A549 (cell line): ENCODE data around the gene DENND4B. TPM values are rescaled to one million over a fixed set of nuclear protein-coding genes. Genes with fewer than 3 reads are reported as not detected.

Experiments
- ATAC-seq, 2 experiments: fragments of 200-7000 bp in 1 of 2; fragments of >200 bp in 1 of 2; cut with Nextera tagmentation in 1 of 2; cut with Tn5 transposase in 1 of 2; 3 replicates each; pipeline versions ENCODE4 v1.8.0 to v1.9.1; 2018 to 2020; ENCODE audit warnings: mild to moderate bottlenecking in 1 of 2, moderate library complexity in 1 of 2
- CTCF ChIA-PET: fragments of 300-600 bp; sonication (Branson Sonifier 250); formaldehyde crosslinking; extraction: SDS; loops from one replicate; lab custom pipeline; 2021; ENCODE audit warnings: antibody characterized with exemption, inconsistent platforms; lab: Yijun Ruan, JAX
- POLR2A ChIA-PET: fragments of 350-600 bp; formaldehyde crosslinking; extraction: SDS; loops from one replicate; lab custom pipeline; 2021; ENCODE audit warnings: antibody characterized with exemption, inconsistent platforms; lab: Yijun Ruan, JAX
- DNase-seq, 2 experiments: peaks; one replicate each; pipeline versions ENCODE4 v3.0.0 to v3.0.0-alpha.2; 2011 to 2016; ENCODE audit warnings: low read depth in 1 of 2, low spot score in 1 of 2
- FAIRE-seq: peaks from 2 replicates; lab custom pipeline; 2011; peaks lifted over from hg19 to GRCh38; lab: Jason Lieb, UNC
- H3K27ac ChIP-seq, 2 experiments: fragments of >200 bp; sonication (Bioruptor Twin); formaldehyde crosslinking; 3 replicates each; pipeline ENCODE4 v1.5.1; 2016 to 2017
- H3K4me1 ChIP-seq: fragments of >200 bp; sonication (Bioruptor Twin); formaldehyde crosslinking; 3 replicates; pipeline ENCODE4 v1.6.1; 2016
- H3K4me2 ChIP-seq: fragments of >200 bp; sonication (Bioruptor Twin); formaldehyde crosslinking; 3 replicates; pipeline ENCODE4 v1.6.1; 2016
- H3K4me3 ChIP-seq: fragments of >200 bp; sonication (Bioruptor Twin); formaldehyde crosslinking; 3 replicates; pipeline ENCODE4 v1.5.1; 2016
- H3K9me3 ChIP-seq: fragments of >200 bp; sonication (Bioruptor Twin); formaldehyde crosslinking; 3 replicates; pipeline ENCODE4 v1.6.1; 2016
- BHLHE40 ChIP-seq: IDR thresholded peaks from 2 replicates; pipeline ENCODE4 v1.6.1; 2012; ENCODE audit warnings: low read depth, low read length, inconsistent platforms
- E2F6 ChIP-seq: IDR thresholded peaks from 2 replicates; pipeline ENCODE4 v1.6.1; 2012; ENCODE audit warnings: low read depth, borderline replicate concordance
- EHMT2 ChIP-seq: fragments of 200-600 bp; sonication (generic); IDR thresholded peaks from 2 replicates; pipeline ENCODE4 v1.6.1; 2016; ENCODE audit warnings: antibody characterized with exemption, low read depth, mild to moderate bottlenecking, moderate library complexity
- FOSL2 ChIP-seq, 2 experiments: fragments of 450-650 bp in 1 of 2; fragments of >200 bp in 1 of 2; sonication (Bioruptor Twin) in 1 of 2; formaldehyde crosslinking; IDR thresholded peaks; 2 replicates each; pipeline versions ENCODE4 v1.5.0 to v1.6.1; 2016 to 2020; ENCODE audit warnings: mild to moderate bottlenecking in 1 of 2, moderate library complexity in 1 of 2
- FOXS1 ChIP-seq: fragments of 250-450 bp; sonication (Bioruptor Pico); IDR thresholded peaks from 2 replicates; pipeline ENCODE4 v1.5.0; 2020; ENCODE audit warnings: mild to moderate bottlenecking, moderate library complexity
- HEYL ChIP-seq: fragments of 250-450 bp; sonication (Bioruptor Pico); IDR thresholded peaks from 2 replicates; pipeline ENCODE4 v1.8.0; 2021; ENCODE audit warnings: mild to moderate bottlenecking, moderate library complexity
- HOXB5 ChIP-seq: fragments of 250-450 bp; sonication (Bioruptor Pico); IDR thresholded peaks from 2 replicates; pipeline ENCODE4 v1.5.0; 2020; ENCODE audit warnings: mild to moderate bottlenecking, moderate library complexity
- JUN ChIP-seq, 2 experiments: fragments of >200 bp; sonication (Bioruptor Twin); formaldehyde crosslinking; IDR thresholded peaks; 2 replicates in 1 of 2; 3 replicates in 1 of 2; pipeline ENCODE4 v1.6.1; 2016 to 2017
- MYC ChIP-seq: IDR thresholded peaks from 2 replicates; pipeline ENCODE4 v1.6.1; 2012; ENCODE audit warnings: mild to moderate bottlenecking, inconsistent platforms, low read length, improper control_type of control experiment, borderline replicate concordance
- NR3C1 ChIP-seq: fragments of >200 bp; sonication (Bioruptor Twin); formaldehyde crosslinking; IDR thresholded peaks from 3 replicates; pipeline ENCODE4 v1.6.1; 2017
- PHF8 ChIP-seq: fragments of 200-600 bp; sonication (generic); IDR thresholded peaks from 2 replicates; pipeline ENCODE4 v1.6.1; 2016; ENCODE audit warnings: low read depth, mild to moderate bottlenecking, antibody characterized with exemption, moderate library complexity, borderline replicate concordance
- POLR2A ChIP-seq: IDR thresholded peaks from 2 replicates; pipeline ENCODE4 v1.6.1; 2012; ENCODE audit warnings: mild to moderate bottlenecking, low read length
- RCOR1 ChIP-seq: fragments of 150-350 bp; IDR thresholded peaks from 2 replicates; pipeline ENCODE4 v1.6.1; 2014; ENCODE audit warnings: antibody characterized with exemption, low read length, low read depth
- SMC3 ChIP-seq: fragments of >200 bp; sonication (Bioruptor Twin); formaldehyde crosslinking; IDR thresholded peaks from 3 replicates; pipeline ENCODE4 v1.6.1; 2018; ENCODE audit warnings: inconsistent platforms
- TFCP2L1 ChIP-seq: fragments of 250-450 bp; sonication (Bioruptor Pico); IDR thresholded peaks from 2 replicates; pipeline ENCODE4 v1.5.0; 2021; ENCODE audit warnings: mild to moderate bottlenecking
- USF2 ChIP-seq: fragments of 450-650 bp; IDR thresholded peaks from 2 replicates; pipeline ENCODE4 v1.6.1; 2014; ENCODE audit warnings: antibody characterized with exemption
- ZC3H11A ChIP-seq: fragments of 450-650 bp; IDR thresholded peaks from 2 replicates; pipeline ENCODE4 v1.6.1; 2014; ENCODE audit warnings: antibody characterized with exemption, mild to moderate bottlenecking
- ZNF302 ChIP-seq: fragments of 250-450 bp; sonication (Bioruptor Pico); IDR thresholded peaks from 2 replicates; pipeline ENCODE4 v1.9.0; 2021; ENCODE audit warnings: inconsistent platforms, mild to moderate bottlenecking, moderate library complexity
- WGBS: methylation state at CpG from one replicate; pipeline ENCODE4 v1.1.6; 2017; ENCODE audit errors: missing lambda C conversion rate; 5-methylcytosine and 5-hydroxymethylcytosine counted together
- polyA plus RNA-seq, 4 experiments: library from polyadenylated mRNA; depleted of rRNA in 3 of 4; stranded (reverse); fragments of >200 nt; fragmentation: RNase III in 1 of 4; extraction: RNeasy Plus Mini Kit Qiagen cat#74134 plus additional on column Dnase treatment in 1 of 4; gene quantifications; 2 replicates in 3 of 4; 3 replicates in 1 of 4; pipeline ENCODE4 v1.2.3, GENCODE V29; 2011 to 2017
- TF ChIP-seq, protein P1 (sequence below): fragments of >200 bp; sonication (Bioruptor Twin); formaldehyde crosslinking; IDR thresholded peaks from 3 replicates; pipeline ENCODE4 v1.6.1; 2016
- TF ChIP-seq, protein P2 (sequence below): fragments of 250-450 bp; sonication (Bioruptor Pico); IDR thresholded peaks from 2 replicates; pipeline ENCODE4 v1.5.0; 2020; ENCODE audit warnings: low read depth, mild to moderate bottlenecking, moderate library complexity

Gene DENND4B
- polyA plus RNA-seq, 2 of the 4 experiments (the other 2 are of a cell fraction): 18.7 to 43.3 TPM

DNA sequence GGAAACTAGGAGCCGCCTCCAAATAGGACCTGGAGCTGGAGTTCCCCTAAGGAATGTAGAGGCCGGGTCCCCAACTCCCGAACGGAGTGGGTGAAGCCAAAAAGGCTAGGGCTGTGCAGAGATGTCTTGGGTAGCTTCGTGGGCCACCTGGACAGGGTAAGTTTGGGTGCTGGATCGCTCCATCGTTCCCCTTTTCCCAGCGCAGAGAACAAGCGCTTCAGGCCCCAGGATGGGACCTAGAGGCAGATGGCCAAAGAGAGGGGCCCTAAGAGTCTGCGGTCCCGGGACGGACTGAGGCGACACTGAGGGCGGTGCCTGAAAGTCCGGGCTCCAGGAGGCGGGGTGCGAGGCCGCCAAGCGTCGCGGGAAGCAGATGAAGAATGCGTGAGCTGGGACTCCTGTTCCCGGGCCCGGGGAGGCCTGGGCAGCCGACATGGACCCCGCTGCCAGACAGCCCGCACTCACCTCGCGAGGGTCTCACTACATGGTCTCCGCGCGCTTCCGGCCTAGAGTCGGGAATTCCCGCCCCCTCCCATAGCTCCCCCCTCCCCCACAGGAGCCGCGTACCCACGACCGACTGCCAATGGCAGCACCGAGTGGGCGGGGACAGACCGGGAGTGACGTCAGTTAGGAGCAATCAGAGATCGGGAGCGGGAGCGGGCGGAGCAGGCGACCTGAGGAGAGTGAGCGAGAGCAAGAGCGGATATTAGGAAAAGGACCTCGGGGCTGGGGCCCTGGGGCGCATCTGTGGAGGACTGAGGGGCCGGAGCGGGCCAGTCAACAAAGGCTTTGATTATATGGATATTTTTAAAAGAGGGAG lies 16.7 kb upstream of the DENND4B start, which contains the start of gene SLC39A1 (continued):
- peak in 1 of 2 experiments; percentile 78; a peak in 3 of 5 replicates for TF ChIP-seq JUN (IDR thresholded peaks at IDR 0.05)
- peak; percentile 56 for TF ChIP-seq POLR2A
- TF ChIP-seq HEYL (CRISPR knock-in tag): 0 out of 2 replicates have a peak, but pooled peaks have one; percentile 48
- TF ChIP-seq PHF8: peak; percentile 27; the same call in 1 of the 2 replicates
- TF ChIP-seq, all 56 proteins: peak for 9

GRCh38 chr1:153962088-153963029 lies 15.8 kb upstream of the DENND4B start:
- peak overlapping the region; percentile 89 to 95 for H3K27ac ChIP-seq
- TF ChIP-seq USF2: 0 out of 2 replicates have a peak, but pooled peaks have one; percentile 40
- no peak for TF ChIP-seq PHF8
- TF ChIP-seq POLR2A: 0 out of 2 replicates have a peak, but pooled peaks have one; percentile 4
- no peak for TF ChIP-seq FOSL2 (IDR thresholded peaks at IDR 0.05)
- TF ChIP-seq FOSL2 (CRISPR knock-in tag; IDR thresholded peaks at IDR 0.05): peak; percentile 64; the same call in 1 of the 2 replicates
- ChIA-PET CTCF (interaction anchor here (0.8 to 3.6 kb wide), 7 partner anchors 11 to 39 kb away, joined by 3 to 26 read pairs (median 4); partner anchors contain the start of genes DENND4B, GATAD2B, JTB and RAB13), POLR2A (interaction anchor here (0.7 to 4.0 kb wide), 6 partner anchors 11 to 39 kb away, joined by 3 to 30 read pairs (median 12); partner anchors contain the start of genes DENND4B, GATAD2B, JTB and RAB13)
- H3K9me3 ChIP-seq: no peaks in the 10 kb centered on the region
- H3K4me1 ChIP-seq: peaks cover 32% of the 10 kb centered on the region
- WGBS: 66% methylated on average over 16 of the region's 16 CpGs
- ATAC-seq (no peak), DNase-seq (peak in 1 of 2 experiments; percentile 39), FAIRE-seq (no peak)
- peak overlapping the region; percentile 84 for H3K4me2 ChIP-seq
- H3K4me3 ChIP-seq: peak overlapping the region; percentile 73

- no peak for DNase-seq
- ChIA-PET POLR2A (interaction anchor here (4.0 kb wide), 1 partner anchor 29 kb away, joined by 30 read pairs; the partner anchor contains the start of gene RPS27), CTCF (interaction anchor here (1.0 to 3.6 kb wide), 3 partner anchors 15 to 164 kb away, joined by 3 to 20 read pairs (median 6); partner anchors contain the start of genes DENND4B and RAB13)
- peak overlapping the region; percentile 84 for H3K4me2 ChIP-seq
- WGBS: 84% methylated on average over 4 of the region's 4 CpGs
- no peak overlapping the region; a peak in 1 of 6 replicates for H3K27ac ChIP-seq
- no peak overlapping the region for H3K4me3 ChIP-seq
- ATAC-seq: no peak
- no peaks in the 10 kb centered on the region for H3K9me3 ChIP-seq
- no peak for FAIRE-seq
- TF ChIP-seq BHLHE40 (no peak), ZNF302 (CRISPR knock-in tag) (no peak), SMC3 (no peak), USF2 (no peak), POLR2A (no peak), E2F6 (no peak), HOXB5 (CRISPR knock-in tag) (no peak), TFCP2L1 (CRISPR knock-in tag) (no peak), FOSL2 (IDR thresholded peaks at IDR 0.05) (no peak), FOSL2 (CRISPR knock-in tag; IDR thresholded peaks at IDR 0.05) (no peak), FOXS1 (CRISPR knock-in tag) (no peak), ZC3H11A (no peak), EHMT2 (no peak), JUN (IDR thresholded peaks at IDR 0.05) (no peak), NR3C1 (no peak), RCOR1 (no peak), MYC (no peak)
- TF ChIP-seq, protein P1, sequence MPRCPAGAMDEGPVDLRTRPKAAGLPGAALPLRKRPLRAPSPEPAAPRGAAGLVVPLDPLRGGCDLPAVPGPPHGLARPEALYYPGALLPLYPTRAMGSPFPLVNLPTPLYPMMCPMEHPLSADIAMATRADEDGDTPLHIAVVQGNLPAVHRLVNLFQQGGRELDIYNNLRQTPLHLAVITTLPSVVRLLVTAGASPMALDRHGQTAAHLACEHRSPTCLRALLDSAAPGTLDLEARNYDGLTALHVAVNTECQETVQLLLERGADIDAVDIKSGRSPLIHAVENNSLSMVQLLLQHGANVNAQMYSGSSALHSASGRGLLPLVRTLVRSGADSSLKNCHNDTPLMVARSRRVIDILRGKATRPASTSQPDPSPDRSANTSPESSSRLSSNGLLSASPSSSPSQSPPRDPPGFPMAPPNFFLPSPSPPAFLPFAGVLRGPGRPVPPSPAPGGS: no peak
- TF ChIP-seq, protein P2, sequence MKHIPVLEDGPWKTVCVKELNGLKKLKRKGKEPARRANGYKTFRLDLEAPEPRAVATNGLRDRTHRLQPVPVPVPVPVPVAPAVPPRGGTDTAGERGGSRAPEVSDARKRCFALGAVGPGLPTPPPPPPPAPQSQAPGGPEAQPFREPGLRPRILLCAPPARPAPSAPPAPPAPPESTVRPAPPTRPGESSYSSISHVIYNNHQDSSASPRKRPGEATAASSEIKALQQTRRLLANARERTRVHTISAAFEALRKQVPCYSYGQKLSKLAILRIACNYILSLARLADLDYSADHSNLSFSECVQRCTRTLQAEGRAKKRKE (CRISPR knock-in tag): no peak
- H3K4me1 ChIP-seq: peaks cover 41% of the 10 kb centered on the region
Observed at GRCh38 chr1:153961421-153961820, 14.9 kb upstream of the DENND4B start.
